ENCODE data around the gene RPL13. TPM values are rescaled to one million over a fixed set of nuclear protein-coding genes. Genes with fewer than 3 reads are reported as not detected.
A peak's percentile ranks its signal among the peaks of the same experiment; 100 is the strongest.

The RPL13 gene
- total RNA-seq, 1 donor from 2014 or later: 2,013 TPM

DNA sequence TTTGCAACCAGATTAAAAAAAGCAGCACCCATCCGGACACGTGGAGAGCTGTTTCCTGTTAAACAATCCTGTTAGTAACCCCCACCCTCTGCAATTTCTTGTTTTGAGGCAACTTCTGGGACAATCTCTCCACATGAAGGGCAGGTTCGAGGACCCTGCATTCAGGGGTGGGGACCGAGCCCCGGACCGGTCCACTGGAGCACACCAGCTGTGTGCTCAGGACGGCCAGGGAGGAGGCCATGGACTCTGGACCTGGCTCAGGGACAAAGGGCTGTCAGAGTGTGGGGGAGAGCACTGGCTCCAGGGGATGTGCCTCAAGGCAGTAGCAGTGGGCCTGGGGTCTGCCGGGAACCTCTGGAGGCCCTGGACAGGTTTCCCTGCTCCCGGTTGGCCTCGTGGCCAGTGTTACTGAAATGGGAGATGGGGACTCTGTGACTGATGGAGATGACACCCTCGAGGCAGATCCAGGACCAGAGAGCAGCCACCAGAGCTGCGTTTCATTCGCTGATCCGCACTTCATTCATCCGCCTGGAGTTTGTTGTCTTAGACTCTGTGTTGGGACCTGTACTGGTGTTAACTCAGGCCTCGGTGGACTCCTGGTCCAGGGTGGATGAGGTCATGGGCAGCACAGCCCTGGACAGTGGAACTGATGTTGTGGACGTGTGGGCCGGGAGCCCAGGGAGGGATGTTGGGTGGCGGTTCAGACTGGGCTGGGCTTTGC, 12.2 kb downstream of the RPL13 start:
- peaks cover 44% of the 10 kb centered on the region for H3K27me3 Mint-ChIP-seq (ENCODE audit: low read depth)

DNA sequence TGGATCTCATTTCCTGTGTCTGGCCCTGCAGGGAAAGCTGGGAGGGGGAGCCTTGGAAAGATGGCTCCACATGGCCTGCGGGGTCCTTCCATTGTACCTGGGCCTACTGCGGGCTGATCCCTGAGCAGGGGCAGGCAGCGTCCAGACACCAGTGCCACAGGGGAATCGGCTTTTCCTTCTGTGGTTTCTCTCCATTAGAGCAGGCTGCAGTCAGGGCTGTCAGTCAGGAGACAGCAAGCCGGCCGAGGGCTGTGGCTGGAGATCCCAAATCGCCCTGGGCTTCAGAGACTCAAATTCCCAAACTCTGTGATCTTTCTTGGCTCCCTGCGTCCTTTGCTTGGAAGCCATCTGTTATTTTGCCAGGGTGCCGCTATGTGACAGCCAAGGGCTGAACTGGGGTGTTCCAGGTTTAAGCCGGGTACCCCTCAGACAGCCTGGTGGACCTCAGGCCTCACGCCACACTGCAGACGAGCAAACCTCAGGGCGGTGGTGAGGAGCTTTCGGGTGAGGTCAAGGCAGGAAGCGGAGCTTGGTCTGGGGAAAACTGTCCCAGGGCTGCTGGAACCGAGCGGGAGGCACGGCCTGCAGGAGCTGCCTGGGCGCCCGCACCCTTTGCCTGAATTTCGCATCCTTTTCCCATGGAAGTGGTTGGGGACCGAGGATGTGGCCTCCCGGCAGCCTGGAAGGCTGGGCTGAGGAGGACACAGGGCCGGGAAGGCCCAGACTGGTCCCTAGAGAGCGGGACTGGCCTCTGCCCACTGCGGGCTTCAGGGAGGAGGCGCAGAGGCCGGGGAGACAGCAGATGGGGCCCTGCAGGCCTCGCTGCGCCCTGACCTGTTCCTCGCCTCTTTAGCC, 13.6 kb downstream of the RPL13 start:
- Mint-ChIP-seq H3K4me1 (no peaks in the 10 kb centered on the region), H3K27me3 (ENCODE audit: low read depth) (peaks cover 50% of the 10 kb centered on the region), H3K4me3 (no peak overlapping the region), H3K27ac (ENCODE audit: unreplicated experiment) (no peak overlapping the region), H3K9me3 (no peaks in the 10 kb centered on the region), H3K36me3 (ENCODE audit: low read depth) (no peaks in the 10 kb centered on the region)
- TF ChIP-seq, protein P1, sequence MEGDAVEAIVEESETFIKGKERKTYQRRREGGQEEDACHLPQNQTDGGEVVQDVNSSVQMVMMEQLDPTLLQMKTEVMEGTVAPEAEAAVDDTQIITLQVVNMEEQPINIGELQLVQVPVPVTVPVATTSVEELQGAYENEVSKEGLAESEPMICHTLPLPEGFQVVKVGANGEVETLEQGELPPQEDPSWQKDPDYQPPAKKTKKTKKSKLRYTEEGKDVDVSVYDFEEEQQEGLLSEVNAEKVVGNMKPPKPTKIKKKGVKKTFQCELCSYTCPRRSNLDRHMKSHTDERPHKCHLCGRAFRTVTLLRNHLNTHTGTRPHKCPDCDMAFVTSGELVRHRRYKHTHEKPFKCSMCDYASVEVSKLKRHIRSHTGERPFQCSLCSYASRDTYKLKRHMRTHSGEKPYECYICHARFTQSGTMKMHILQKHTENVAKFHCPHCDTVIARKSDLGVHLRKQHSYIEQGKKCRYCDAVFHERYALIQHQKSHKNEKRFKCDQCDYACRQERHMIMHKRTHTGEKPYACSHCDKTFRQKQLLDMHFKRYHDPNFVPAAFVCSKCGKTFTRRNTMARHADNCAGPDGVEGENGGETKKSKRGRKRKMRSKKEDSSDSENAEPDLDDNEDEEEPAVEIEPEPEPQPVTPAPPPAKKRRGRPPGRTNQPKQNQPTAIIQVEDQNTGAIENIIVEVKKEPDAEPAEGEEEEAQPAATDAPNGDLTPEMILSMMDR (conservative IDR thresholded peaks at IDR 0.05): no peak
- DNase-seq (ENCODE audit: low read depth, low spot score): no peak

More for the DNA sequence above, 12.2 kb downstream of the RPL13 start:
- Mint-ChIP-seq H3K4me1 (peaks cover 2% of the 10 kb centered on the region), H3K4me3 (peak overlapping the region; percentile 15), H3K9me3 (no peaks in the 10 kb centered on the region), H3K27ac (ENCODE audit: unreplicated experiment) (no peak overlapping the region), H3K36me3 (ENCODE audit: low read depth) (no peaks in the 10 kb centered on the region)
- no peak for DNase-seq (ENCODE audit: low read depth, low spot score)
- TF ChIP-seq, protein P1 (conservative IDR thresholded peaks at IDR 0.05): no peak

DNA sequence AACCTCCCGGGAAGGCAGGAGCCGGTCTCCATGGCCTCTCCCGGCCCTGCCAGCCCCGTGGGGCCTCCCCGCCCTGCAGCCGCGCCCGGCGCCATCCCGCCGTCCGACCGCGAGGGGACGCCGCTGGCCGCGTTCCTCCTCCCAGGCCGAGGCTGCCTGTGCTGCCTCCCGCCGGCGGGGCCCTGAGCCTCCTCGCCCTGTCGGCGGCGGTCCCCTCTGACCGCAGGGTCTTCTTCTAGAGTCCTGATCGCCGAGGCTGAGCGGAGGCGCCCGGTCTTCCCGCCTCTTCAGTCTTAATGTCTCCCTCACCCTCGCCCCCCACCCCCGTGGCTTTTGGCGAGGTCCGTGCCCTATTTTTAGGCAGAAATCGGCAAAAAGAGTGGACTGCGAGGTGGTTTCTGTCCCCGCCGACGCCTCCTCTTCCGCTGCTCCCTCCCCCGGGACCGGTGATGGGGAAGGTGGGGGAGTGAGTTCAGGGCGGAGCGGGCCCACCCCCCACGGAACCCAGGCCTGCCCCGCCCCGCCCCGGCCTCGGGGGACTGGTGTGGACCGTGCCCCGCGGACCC, 14.3 kb downstream of the RPL13 start:
- DNase-seq (ENCODE audit: low read depth, low spot score): peak; percentile 79
- Mint-ChIP-seq H3K27me3 (ENCODE audit: low read depth) (peaks cover 48% of the 10 kb centered on the region), H3K4me3 (peak overlapping the region; percentile 44), H3K9me3 (no peaks in the 10 kb centered on the region), H3K27ac (ENCODE audit: unreplicated experiment) (no peak overlapping the region), H3K4me1 (no peaks in the 10 kb centered on the region), H3K36me3 (ENCODE audit: low read depth) (no peaks in the 10 kb centered on the region)
- TF ChIP-seq, protein P1 (conservative IDR thresholded peaks at IDR 0.05): peak; percentile 73

DNA sequence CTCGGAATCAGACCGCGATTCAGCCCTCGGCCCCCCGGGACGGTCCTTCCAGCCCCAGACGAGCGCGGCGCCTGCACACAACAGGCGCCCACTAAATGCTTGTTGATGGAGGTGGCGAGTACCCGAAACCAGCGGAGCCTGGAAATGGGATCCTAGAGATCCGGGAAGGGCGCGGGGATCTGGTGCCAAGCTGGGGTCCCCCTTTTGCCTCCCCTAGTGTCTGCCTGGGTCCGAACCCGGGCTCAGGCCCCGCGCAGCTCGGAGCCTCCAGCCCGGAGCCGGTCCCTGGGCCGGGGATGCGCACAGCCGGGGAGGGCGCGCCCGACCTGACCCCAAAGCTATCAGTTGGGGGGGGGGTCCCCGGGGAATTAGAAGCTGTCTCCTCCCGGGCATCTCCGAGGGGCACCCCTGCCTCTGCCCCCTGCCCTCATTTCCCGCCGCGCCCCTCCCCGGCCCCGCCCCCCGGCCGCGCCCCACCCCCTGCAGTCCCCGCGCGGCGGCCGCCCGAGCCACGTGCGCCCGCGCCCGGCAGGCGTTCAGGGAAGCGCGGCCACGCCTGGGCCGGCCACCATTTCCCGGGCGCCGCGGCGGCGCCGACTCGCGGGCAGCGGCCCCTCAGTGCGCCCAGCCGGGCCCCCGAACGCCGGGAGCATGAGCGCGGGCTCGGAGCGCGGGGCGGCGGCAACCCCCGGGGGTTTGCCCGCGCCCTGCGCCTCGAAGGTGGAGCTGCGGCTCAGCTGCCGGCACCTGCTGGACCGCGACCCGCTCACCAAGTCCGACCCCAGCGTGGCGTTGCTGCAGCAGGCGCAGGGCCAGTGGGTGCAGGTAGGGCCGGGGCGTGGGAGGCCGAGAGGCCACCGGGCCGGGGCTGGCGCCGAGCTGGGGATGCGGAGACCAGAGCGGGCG, 15.0 kb downstream of the RPL13 start, which contains the start of gene CPNE7:
TSS of gene CPNE7 (plus strand) at position 512 of the 906 bp plus-strand sequence. CDS start at position 652, 140 bp downstream.
- TF ChIP-seq, protein P1 (conservative IDR thresholded peaks at IDR 0.05): no peak
- no peak for DNase-seq (ENCODE audit: low read depth, low spot score)
- Mint-ChIP-seq H3K4me3 (peak within 1 kb of the TSS; percentile 44), H3K4me1 (no peaks in the 10 kb centered on the region), H3K27me3 (ENCODE audit: low read depth) (peaks cover 48% of the 10 kb centered on the region), H3K36me3 (ENCODE audit: low read depth) (no peaks in the 10 kb centered on the region), H3K9me3 (no peaks in the 10 kb centered on the region), H3K27ac (ENCODE audit: unreplicated experiment) (no peak within 1 kb of the TSS)
